ENCODE measurements around the gene PARVB.
"Not testable (repeated sequence)": the region's sequence is repeated elsewhere in the genome, so short reads cannot be mapped to it uniquely, and the experiment has no call there.

PARVB gene

GRCh38 chr22:44089717-44090570 is 65.8 kb downstream of the PARVB start:
- no peak for DNase-seq

GRCh38 chr22:44090571-44090905 is 66.4 kb downstream of the PARVB start:
- no peak for DNase-seq

GRCh38 chr22:44091021-44091721 is 67.1 kb downstream of the PARVB start:
- DNase-seq = no peak

GRCh38 chr22:44091751-44092150 is 67.6 kb downstream of the PARVB start:
- DNase-seq = no peak

GRCh38 chr22:44092636-44093220 is 68.6 kb downstream of the PARVB start:
- no peak for DNase-seq

- DNase-seq = no peak
Observed at GRCh38 chr22:44093791-44094190, 69.7 kb downstream of the PARVB start.

- no peak for DNase-seq
Observed at GRCh38 chr22:44094751-44095302, 70.7 kb downstream of the PARVB start.

GRCh38 chr22:44096736-44097135 is 72.6 kb downstream of the PARVB start:
- DNase-seq = no peak

GRCh38 chr22:44097263-44098020 is 73.3 kb downstream of the PARVB start:
- DNase-seq = no peak

GRCh38 chr22:44098021-44098739 is 74.1 kb downstream of the PARVB start:
- DNase-seq = no peak

- no peak for DNase-seq
Observed at GRCh38 chr22:44098966-44099530, 74.9 kb downstream of the PARVB start.

GRCh38 chr22:44099696-44100095 is 75.6 kb downstream of the PARVB start:
- DNase-seq = no peak

- no peak for DNase-seq
Observed at GRCh38 chr22:44100411-44100810, 76.3 kb downstream of the PARVB start.

- no peak for DNase-seq
Observed at GRCh38 chr22:44102121-44102520, 78.0 kb downstream of the PARVB start.

GRCh38 chr22:44102856-44103255 is 78.8 kb downstream of the PARVB start:
- no peak for DNase-seq

GRCh38 chr22:44103735-44104480 is 79.8 kb downstream of the PARVB start:
- DNase-seq = no peak

GRCh38 chr22:44107340-44107739 is 83.2 kb downstream of the PARVB start:
- no peak for DNase-seq

- DNase-seq = no peak
Observed at GRCh38 chr22:44108076-44108475, 84.0 kb downstream of the PARVB start.

- DNase-seq = no peak
Observed at GRCh38 chr22:44108806-44109385, 84.8 kb downstream of the PARVB start.

- DNase-seq = no peak
Observed at GRCh38 chr22:44109416-44109815, 85.3 kb downstream of the PARVB start.

GRCh38 chr22:44110656-44111055 is 86.6 kb downstream of the PARVB start:
- DNase-seq = not testable (repeated sequence)

Data from NCI-H2029 treated with DMSO at 0.1 percent for 48 hours (cell line).